GM13977 (cell line): Measurements from ENCODE around the gene PTPRA.

ENCODE experiments used
- DNase-seq: peaks from one replicate; pipeline ENCODE4 v3.0.0; 2012; ENCODE audit warnings: low spot score
- in situ Hi-C: fragments of 300-500 bp; cut with MboI; formaldehyde crosslinking; loops from one replicate; pipeline ENCODE4 v1.12.0; 2022; ENCODE audit warnings: low sequenced_read_pairs, low pct_unique_long_range_greater_than_20kb, mixed read lengths, inconsistent platforms; ENCODE audit not compliant: unreplicated experiment
- TF ChIP-seq, protein P1 (sequence below): IDR thresholded peaks from 2 replicates; pipeline ENCODE4 v1.5.1; 2012; ENCODE audit warnings: mild to moderate bottlenecking, control low read depth; ENCODE audit not compliant: insufficient read depth; ENCODE audit errors: extremely low read depth, missing control alignments

Gene PTPRA

DNA sequence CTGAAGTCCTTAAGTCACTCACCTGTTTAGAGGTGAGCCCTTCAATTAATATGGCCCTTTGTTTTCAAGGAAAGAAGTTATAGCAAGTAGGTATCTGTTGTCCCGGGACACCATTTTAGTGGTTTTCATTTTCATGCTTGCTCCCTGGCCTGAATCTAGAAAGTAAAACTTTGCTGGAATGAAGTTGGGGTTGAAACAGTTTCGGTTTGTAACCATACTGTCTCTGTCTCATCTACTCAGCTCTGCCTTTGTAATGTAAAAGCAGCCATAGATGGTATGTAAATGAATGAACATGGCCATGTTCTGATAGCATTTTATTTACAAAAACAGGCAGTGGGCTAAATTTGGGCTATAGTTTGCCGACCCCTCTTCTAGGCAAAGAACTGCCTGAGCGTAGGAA lies 105.2 kb downstream of the PTPRA start:
- TF ChIP-seq, protein P1, sequence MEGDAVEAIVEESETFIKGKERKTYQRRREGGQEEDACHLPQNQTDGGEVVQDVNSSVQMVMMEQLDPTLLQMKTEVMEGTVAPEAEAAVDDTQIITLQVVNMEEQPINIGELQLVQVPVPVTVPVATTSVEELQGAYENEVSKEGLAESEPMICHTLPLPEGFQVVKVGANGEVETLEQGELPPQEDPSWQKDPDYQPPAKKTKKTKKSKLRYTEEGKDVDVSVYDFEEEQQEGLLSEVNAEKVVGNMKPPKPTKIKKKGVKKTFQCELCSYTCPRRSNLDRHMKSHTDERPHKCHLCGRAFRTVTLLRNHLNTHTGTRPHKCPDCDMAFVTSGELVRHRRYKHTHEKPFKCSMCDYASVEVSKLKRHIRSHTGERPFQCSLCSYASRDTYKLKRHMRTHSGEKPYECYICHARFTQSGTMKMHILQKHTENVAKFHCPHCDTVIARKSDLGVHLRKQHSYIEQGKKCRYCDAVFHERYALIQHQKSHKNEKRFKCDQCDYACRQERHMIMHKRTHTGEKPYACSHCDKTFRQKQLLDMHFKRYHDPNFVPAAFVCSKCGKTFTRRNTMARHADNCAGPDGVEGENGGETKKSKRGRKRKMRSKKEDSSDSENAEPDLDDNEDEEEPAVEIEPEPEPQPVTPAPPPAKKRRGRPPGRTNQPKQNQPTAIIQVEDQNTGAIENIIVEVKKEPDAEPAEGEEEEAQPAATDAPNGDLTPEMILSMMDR: no peak
- in situ Hi-C loops: loop anchor here (10.0 kb wide), 1 partner anchor 104 kb away; the partner anchor contains the start of gene PTPRA
- no peak for DNase-seq

DNA sequence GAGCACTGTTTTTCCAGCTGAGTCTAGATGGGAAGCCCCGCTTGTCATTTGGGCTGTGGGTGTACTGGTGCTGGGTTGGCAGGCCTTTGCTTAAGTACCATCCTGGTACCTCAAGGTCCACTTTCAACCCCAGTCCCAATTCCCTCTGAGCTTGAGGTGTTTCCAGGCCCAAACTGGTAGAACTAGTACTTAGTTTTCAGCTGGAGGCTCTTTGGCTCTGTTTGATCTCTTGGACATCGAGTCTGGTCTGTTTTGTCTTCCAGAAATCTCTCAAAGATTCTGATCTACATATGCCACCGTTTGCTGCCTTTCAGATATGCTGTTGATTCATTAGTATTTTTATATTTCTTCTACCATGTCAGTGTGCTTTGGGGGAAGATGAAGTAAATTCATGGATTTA lies 108.4 kb downstream of the PTPRA start:
- in situ Hi-C loops: no loop called here
- TF ChIP-seq, protein P1: no peak
- DNase-seq: no peak

DNA sequence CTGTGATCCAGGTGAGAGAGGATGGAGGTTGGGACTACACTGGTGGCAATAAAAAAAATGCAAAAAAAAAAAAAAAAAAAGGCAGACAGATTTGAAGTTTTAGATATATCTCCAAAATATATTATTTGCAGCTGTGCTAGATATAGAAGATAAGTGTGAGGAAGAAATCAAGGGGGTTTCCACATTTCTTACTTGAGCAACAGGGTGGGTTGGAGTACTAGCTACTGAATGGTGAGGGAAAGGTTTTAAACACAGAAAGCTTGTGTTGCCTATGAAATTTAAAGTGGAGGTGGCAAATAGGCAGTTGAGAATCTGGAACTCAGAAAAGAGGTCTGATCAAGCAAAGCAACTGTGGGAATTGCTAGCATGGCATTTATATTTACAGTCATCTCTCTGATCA lies 110.2 kb downstream of the PTPRA start:
- no peak for DNase-seq
- TF ChIP-seq, protein P1: no peak
- in situ Hi-C loops: no loop called here

GRCh38 chr20:2984028-2984501 lies 110.8 kb downstream of the PTPRA start:
- TF ChIP-seq, protein P1: no peak
- peak; percentile 45 for DNase-seq
- in situ Hi-C loops: no loop called here

DNA sequence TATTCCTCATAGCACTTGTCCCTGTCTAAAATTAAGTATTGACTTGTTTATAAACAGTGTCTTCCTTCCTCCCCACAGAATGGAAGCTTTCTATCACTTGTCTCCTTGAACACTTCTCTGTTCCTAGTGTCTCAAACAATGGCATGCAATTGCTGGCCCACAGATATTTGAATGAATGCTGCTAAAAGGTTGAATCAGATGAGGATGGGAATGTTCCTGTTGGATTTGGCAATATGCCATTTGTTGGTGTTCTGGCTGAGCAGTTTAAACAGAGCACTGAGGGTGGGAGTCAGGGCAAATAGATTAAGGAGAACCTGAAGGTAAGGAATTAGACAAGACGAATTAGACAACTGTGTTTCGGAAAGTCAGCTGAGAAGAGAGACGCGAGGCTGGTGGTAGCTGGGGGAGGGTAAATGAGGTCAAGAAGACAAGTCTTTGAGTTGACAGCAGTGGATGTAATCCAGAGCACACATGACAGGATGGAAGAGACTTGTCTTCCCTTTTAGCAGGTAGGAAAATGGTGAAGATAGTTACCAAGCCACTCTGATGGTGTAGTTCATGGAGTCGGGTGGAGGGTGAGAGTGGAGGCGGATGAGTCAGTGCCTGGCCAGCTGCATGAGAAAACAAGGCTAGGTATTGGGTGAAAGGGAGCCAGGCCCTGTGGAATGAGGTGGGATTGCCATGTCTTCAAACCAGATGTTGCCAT lies 111.8 kb downstream of the PTPRA start:
- no peak for DNase-seq
- TF ChIP-seq, protein P1: no peak
- in situ Hi-C loops: no loop called here

- no peak for DNase-seq
- TF ChIP-seq, protein P1: no peak
- in situ Hi-C loops: no loop called here
Observed at GRCh38 chr20:2986466-2986865, 113.2 kb downstream of the PTPRA start.
